HFFc6 (cell line): ENCODE results near the gene KCNMA1. TPM values are rescaled to one million over a fixed set of nuclear protein-coding genes. Genes with fewer than 3 reads are reported as not detected.

Source experiments
- DNase-seq: peaks from one replicate; pipeline ENCODE4 v3.0.0-alpha.2; 2018
- H3K27ac Mint-ChIP-seq: 2 replicates; pipeline ENCODE4 v1.8.0; 2020; ENCODE audit warnings: mild to moderate bottlenecking, mixed read lengths
- H3K27me3 Mint-ChIP-seq: 2 replicates; pipeline ENCODE4 v1.8.0; 2021; ENCODE audit warnings: mild to moderate bottlenecking, moderate library complexity, mixed read lengths; ENCODE audit not compliant: insufficient read depth
- H3K36me3 Mint-ChIP-seq: 2 replicates; pipeline ENCODE4 v1.8.0; 2021; ENCODE audit warnings: low read depth, mixed read lengths
- H3K4me1 Mint-ChIP-seq: 2 replicates; pipeline ENCODE4 v1.8.0; 2020; ENCODE audit warnings: low read depth, mixed read lengths
- H3K4me3 Mint-ChIP-seq: 2 replicates; pipeline ENCODE4 v1.8.0; 2020; ENCODE audit warnings: mild to moderate bottlenecking, moderate library complexity, mixed read lengths
- H3K9me3 Mint-ChIP-seq: 2 replicates; pipeline ENCODE4 v1.8.0; 2020; ENCODE audit warnings: mild to moderate bottlenecking, mixed read lengths
- CTCF ChIP-seq: fragments of 200-600 bp; sonication (generic); IDR thresholded peaks from 2 replicates; pipeline ENCODE4 v1.5.0; 2021; ENCODE audit warnings: antibody characterized with exemption, mild to moderate bottlenecking
- total RNA-seq, 6 experiments: library from RNA; stranded (reverse); fragmentation: NEBNext Ultra II Directional; extraction: Animal tissue kit (Norgen Biotek cat#: 25700); gene quantifications; 2 replicates in 1 of 6; 3 replicates in 5 of 6; pipeline ENCODE4 v1.2.3, GENCODE V29; 2021

KCNMA1 gene
- total RNA-seq, 6 experiments from 2014 or later, result 87.1 to 191 (median 93.5) TPM

GRCh38 chr10:76884673-76885275, 752.8 kb downstream of the KCNMA1 start:
- DNase-seq, result no peak
- H3K27ac Mint-ChIP-seq, result no peak overlapping the region
- H3K27me3 Mint-ChIP-seq, result peaks cover 8% of the 10 kb centered on the region
- no peaks in the 10 kb centered on the region for H3K9me3 Mint-ChIP-seq
- peaks cover 15% of the 10 kb centered on the region for H3K4me1 Mint-ChIP-seq
- TF ChIP-seq CTCF, result no peak
- H3K36me3 Mint-ChIP-seq, result peaks cover 22% of the 10 kb centered on the region
- H3K4me3 Mint-ChIP-seq, result no peak overlapping the region

GRCh38 chr10:76883596-76883995, 754.0 kb downstream of the KCNMA1 start:
- peaks cover 8% of the 10 kb centered on the region for H3K27me3 Mint-ChIP-seq

GRCh38 chr10:76882796-76883195, 754.8 kb downstream of the KCNMA1 start:
- Mint-ChIP-seq H3K27ac (no peak overlapping the region), H3K27me3 (peaks cover 8% of the 10 kb centered on the region), H3K4me3 (no peak overlapping the region), H3K9me3 (no peaks in the 10 kb centered on the region), H3K4me1 (peaks cover 15% of the 10 kb centered on the region), H3K36me3 (peaks cover 22% of the 10 kb centered on the region)
- DNase-seq, result no peak
- no peak for TF ChIP-seq CTCF

More at GRCh38 chr10:76883596-76883995, 754.0 kb downstream of the KCNMA1 start:
- Mint-ChIP-seq H3K4me1 (peaks cover 15% of the 10 kb centered on the region), H3K27ac (no peak overlapping the region), H3K36me3 (peaks cover 22% of the 10 kb centered on the region), H3K4me3 (no peak overlapping the region), H3K9me3 (no peaks in the 10 kb centered on the region)
- TF ChIP-seq CTCF, result no peak
- DNase-seq, result no peak

- no peak overlapping the region for H3K4me3 Mint-ChIP-seq
- peaks cover 19% of the 10 kb centered on the region for H3K36me3 Mint-ChIP-seq
- peaks cover 15% of the 10 kb centered on the region for H3K4me1 Mint-ChIP-seq
- DNase-seq, result no peak
- no peaks in the 10 kb centered on the region for H3K9me3 Mint-ChIP-seq
- peaks cover 8% of the 10 kb centered on the region for H3K27me3 Mint-ChIP-seq
- TF ChIP-seq CTCF, result no peak
- no peak overlapping the region for H3K27ac Mint-ChIP-seq
Measured at GRCh38 chr10:76882245-76882644, 755.4 kb downstream of the KCNMA1 start.

- no peak overlapping the region for H3K4me3 Mint-ChIP-seq
- DNase-seq, result no peak
- H3K27me3 Mint-ChIP-seq, result peaks cover 8% of the 10 kb centered on the region
- no peaks in the 10 kb centered on the region for H3K9me3 Mint-ChIP-seq
- peaks cover 15% of the 10 kb centered on the region for H3K4me1 Mint-ChIP-seq
- H3K36me3 Mint-ChIP-seq, result peaks cover 17% of the 10 kb centered on the region; the same call in 1 of the 2 replicates
- no peak overlapping the region for H3K27ac Mint-ChIP-seq
- no peak for TF ChIP-seq CTCF
Measured at GRCh38 chr10:76881477-76882220, 756.0 kb downstream of the KCNMA1 start.
